Measurements from ENCODE around the gene JAZF1.

DNA sequence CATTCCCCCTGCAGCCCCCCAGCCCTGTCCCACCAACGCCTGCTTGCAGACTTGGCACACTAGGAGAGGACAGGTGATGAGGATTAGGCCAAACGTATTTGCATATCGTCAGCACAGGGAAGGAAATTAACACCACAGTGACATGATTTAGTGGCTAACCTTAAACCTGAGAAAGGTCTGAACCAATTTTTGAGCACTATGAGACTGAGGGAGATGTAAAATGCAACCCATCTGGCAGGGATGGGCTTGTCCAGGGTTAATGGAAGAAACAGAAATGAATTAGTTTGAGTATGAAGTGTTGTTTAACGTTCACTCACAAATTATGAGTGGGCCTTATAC, 257.0 kb downstream of the JAZF1 start:
- TF ChIP-seq YY1 (IDR thresholded peaks at IDR 0.05; ENCODE audit: insufficient read depth, insufficient read length), result no peak
- no peak for TF ChIP-seq SUZ12 (IDR thresholded peaks at IDR 0.05; ENCODE audit: extremely low read depth, insufficient read depth, insufficient read length)
- no peak for TF ChIP-seq ZNF274 (IDR thresholded peaks at IDR 0.05; ENCODE audit: low read depth, low read length)
